Tongue (tissue), 2 donors: ENCODE measurements around the gene PLEKHA1. TPM values are rescaled to one million over a fixed set of nuclear protein-coding genes. Genes with fewer than 3 reads are reported as not detected.

Experiments
- DNase-seq: peaks from one replicate; pipeline ENCODE4 v3.0.0-alpha.2; 2015
- total RNA-seq: library from RNA; depleted of rRNA; stranded (reverse); fragments of >200 nt; gene quantifications from one replicate; pipeline ENCODE4 v1.2.3, GENCODE V29; 2014

Gene PLEKHA1
- total RNA-seq, 1 donor from 2014 or later: 65.4 TPM

DNA sequence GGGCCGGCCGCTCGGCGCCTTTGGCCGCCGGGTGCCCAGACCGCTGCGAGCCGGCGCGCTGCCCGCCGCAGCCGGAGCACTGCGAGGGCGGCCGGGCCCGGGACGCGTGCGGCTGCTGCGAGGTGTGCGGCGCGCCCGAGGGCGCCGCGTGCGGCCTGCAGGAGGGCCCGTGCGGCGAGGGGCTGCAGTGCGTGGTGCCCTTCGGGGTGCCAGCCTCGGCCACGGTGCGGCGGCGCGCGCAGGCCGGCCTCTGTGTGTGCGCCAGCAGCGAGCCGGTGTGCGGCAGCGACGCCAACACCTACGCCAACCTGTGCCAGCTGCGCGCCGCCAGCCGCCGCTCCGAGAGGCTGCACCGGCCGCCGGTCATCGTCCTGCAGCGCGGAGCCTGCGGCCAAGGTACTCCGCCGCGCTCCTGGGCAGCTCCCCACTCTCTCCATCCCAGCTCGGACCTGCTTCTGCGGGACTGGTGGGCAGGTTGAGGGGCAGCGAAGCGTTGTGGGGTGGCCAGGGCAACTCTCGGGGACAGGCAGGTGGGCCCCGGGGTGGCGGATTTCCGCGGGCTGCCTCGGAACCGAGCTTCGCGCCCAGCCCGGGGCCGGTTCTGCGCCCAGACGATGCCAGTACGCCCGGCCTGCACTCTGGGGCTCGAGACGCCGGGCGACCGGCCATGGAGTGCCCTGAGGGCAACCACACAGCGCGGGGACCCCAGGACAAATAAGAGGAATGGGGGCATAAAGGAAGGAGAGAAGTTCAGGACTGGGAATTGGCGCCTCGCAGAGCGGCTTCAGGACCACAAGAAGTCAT is 87.4 kb downstream of the PLEKHA1 start:
- no peak for DNase-seq

DNA sequence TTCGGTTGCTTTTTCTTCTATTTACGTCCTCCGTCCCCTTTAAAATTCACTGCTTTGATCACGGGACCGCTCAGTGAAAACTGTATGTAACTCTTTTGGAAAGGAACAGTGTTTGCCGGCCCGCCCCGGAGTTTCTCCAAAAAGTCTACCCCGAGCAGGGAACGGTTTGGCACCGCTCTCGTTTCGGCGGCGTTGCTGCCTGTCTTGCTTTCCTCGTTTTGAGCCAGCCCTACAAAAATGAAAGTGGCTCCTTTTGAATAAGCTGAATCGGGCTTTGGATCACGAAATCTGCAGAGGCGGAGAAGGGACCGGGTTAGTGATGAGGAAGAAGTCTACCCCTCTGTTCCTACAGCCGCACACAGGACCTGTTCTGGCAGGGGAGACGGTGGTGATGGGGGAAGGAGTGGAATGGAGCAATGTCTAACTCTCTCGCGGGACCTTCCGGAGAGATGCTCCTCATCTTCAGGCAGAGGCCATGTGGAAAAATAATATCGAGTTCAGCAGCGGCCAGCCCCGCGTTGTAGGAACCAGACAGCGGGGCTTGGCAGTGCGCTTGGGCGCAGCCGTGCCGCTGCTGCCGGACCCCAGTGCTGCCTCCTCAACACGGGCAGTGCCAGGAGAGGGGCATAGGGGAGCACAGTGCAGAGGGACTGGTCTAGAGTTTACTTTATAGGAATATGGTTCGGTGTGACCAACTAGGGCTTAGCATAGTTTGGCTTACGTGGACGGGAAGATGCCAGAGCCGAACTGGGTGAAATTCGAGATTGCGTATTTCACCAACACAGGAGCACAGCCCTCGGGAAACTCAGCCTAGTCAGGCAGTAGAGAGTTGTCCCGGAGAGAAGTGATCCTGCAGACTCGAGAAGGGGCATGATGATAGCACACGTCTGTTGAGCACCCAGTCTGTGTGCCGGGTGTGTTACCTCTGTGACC is 88.3 kb downstream of the PLEKHA1 start:
- peak; percentile 78 for DNase-seq

GRCh38 chr10:122463466-122464249 is 89.2 kb downstream of the PLEKHA1 start:
- DNase-seq: no peak

DNA sequence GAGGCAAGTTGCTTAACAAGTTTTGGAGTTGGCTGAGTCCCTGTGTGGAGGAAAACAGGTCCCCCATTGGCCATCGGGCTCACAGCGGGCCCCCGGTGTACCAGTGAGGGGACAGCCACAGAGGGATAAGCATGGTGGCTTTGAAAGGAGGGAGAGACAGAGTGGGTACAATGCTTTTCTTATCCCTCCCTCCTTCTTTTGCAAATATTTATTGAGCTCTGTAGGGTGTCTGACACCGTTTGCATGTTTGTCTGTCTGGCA is 89.7 kb downstream of the PLEKHA1 start:
- DNase-seq: no peak

DNA sequence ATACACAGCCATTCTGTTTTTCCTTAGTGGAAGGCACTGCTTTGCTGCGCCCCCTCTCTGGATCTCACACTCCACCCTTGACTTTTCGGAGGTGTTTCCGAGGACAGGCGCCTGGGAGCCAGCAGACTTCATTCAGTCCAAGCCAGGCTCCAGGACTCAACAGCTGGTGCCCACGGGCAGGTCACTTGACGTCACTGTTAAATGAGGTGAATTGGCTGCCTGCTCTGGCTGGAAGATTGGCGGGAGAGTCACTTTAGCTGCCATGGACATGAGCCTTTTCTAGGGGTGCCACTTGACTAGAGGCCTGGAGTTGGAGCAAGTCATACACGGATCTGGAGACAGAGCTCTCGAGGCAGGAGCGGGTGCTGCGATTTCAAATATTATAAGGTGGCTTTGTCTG is 90.1 kb downstream of the PLEKHA1 start:
- no peak for DNase-seq

- DNase-seq: peak; percentile 63
Measured at GRCh38 chr10:122465401-122466040, 91.0 kb downstream of the PLEKHA1 start.

GRCh38 chr10:122466951-122467381 is 92.5 kb downstream of the PLEKHA1 start:
- no peak for DNase-seq

GRCh38 chr10:122467701-122468100 is 93.2 kb downstream of the PLEKHA1 start:
- DNase-seq: no peak

DNA sequence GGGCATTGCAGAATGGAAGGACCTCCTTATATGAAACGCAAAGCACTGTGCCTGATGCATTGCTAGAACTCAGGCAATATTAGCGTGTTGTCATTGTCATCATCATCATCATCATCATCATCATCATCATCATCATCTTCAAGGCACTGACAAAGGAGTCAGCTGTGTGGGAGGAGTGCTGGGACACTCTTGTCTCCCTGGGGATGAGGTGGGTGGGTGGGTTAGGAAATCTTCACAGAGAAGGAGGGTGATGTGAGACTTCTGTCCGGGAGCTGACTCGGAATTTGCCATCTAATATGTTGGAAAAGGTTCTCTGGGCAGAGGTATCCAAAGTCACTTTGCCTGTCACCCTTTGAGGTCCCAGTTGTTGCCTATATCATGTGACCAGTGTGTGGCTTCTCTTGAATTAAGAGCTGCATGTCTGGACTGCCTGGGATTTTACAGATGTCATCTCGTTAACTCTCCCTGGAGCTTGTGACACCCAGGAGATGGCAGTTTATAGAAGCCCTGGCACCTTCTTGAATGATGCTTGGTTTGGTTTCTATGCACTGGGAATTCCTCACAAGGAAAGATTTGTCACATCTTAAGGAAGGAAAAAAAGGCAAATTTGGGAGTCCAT is 93.9 kb downstream of the PLEKHA1 start:
- DNase-seq: no peak

- peak; percentile 61 for DNase-seq
Measured at GRCh38 chr10:122468926-122469781, 94.6 kb downstream of the PLEKHA1 start.

- DNase-seq: no peak
Measured at GRCh38 chr10:122469848-122470247, 95.3 kb downstream of the PLEKHA1 start.

DNA sequence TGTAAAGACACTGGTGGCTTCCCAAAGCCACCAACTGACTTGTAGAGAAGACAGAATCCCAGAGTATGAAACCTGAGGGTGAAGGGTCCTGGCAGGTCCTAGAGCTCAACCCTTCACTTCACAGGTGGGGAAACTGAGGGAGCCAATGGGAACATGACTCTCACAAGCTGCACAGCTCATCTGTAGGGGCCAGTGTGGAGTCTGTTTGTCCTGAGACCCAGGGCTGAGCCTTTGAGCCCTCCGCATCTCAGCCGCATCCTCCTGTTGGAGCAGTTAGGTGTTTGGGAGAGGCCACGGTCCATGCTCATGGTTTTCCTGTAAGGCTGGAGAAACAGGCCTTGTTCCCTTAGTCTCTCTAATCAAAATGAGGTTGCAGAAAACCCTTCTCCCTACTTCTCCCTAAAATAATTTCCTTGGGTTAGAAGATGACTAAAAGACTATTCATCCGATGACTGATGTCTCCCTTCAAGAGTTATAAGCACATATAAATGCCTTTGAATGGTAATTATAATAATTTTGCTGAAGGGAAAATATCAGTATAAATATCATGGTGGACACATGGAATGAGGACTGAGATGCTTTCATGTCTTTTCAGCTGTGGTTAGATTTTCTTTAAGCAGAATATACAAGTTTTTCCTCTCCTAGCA is 97.1 kb downstream of the PLEKHA1 start:
- no peak for DNase-seq

DNA sequence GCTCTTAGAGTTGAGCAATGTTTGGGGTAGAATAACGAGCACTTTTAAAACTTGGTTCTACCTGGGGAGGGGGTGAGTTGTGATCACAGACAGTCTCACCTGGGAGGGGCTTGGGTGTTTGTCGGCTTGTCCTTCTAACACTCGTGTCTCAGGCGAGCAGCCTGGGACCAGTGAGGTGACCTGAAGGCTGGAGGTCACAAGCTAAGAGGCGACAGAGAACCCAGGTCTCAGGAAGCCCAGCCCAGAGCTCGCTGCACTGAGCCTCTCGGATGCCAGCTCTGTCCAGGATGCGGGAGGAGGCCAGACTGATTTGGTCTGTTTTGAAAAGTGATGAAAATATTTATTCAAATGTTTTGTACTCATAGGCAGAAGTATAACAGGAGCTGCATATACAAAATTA is 98.6 kb downstream of the PLEKHA1 start:
- no peak for DNase-seq

- DNase-seq: peak; percentile 60
Measured at GRCh38 chr10:122474131-122474818, 99.8 kb downstream of the PLEKHA1 start.

DNA sequence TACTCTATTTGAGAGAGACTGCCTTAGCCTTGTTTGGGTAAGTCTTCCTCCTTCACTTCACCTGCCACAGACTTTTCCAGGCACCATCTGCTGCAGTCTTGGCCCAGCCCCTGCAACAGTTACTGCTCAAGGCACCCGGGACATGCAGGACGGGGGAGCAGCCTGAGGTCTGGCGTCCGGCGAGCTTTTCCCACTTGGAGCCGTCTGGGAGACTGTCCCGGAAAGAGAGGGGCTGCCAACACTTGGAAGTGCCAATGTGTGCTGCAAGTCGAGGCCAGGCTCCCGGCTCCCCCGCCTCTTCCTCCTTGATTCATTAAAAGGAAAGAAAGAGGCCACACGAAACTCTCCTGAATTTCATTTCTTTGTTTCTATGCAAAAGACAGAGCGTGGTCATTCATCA is 100.6 kb downstream of the PLEKHA1 start:
- peak; percentile 67 for DNase-seq

- no peak for DNase-seq
Measured at GRCh38 chr10:122475591-122476332, 101.3 kb downstream of the PLEKHA1 start.

DNA sequence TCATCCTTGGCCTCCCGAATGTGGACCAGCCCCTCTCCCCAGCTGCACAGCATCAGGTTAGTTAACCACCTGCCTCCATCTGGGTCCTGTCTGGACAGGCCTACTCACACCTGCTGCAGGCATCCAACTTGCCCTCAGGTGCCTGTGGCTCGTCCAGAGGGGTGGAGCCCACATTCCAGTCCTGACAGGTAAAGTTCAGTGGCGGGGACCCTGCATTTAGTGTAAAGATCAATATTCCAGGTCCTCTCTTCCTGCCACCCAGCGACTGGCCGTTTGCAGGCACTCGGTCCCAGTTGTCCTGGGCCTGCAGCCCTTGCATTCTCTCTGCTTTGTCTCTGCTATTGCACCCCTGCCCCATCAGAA is 101.8 kb downstream of the PLEKHA1 start:
- DNase-seq: no peak

- no peak for DNase-seq
Measured at GRCh38 chr10:122477436-122477835, 102.9 kb downstream of the PLEKHA1 start.

DNA sequence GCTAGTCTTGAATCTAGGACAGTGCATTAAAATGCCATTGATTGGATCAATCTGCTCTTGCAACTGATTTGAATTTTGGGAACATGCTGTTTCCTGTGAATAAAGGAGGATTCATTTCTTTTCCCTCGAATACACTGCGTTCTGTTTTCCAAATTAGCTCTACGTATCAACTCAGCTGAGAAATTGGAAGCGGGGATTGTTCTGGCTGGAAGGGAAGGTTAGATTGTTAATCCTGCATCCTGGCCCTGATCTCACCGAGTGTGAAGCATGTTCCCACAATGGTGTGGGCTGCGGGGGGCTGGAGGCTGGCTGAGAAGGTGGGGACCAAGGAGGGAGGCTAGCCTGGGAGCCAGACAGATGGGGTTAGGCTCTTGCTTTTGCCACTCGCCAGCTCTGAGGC is 104.5 kb downstream of the PLEKHA1 start:
- no peak for DNase-seq
